Measurements from ENCODE around the gene SLC4A5.
A peak's percentile ranks its signal among the peaks of the same experiment; 100 is the strongest.
"Not testable (repeated sequence)": the region's sequence is repeated elsewhere in the genome, so short reads cannot be mapped to it uniquely, and the experiment has no call there.

Gene SLC4A5

DNA sequence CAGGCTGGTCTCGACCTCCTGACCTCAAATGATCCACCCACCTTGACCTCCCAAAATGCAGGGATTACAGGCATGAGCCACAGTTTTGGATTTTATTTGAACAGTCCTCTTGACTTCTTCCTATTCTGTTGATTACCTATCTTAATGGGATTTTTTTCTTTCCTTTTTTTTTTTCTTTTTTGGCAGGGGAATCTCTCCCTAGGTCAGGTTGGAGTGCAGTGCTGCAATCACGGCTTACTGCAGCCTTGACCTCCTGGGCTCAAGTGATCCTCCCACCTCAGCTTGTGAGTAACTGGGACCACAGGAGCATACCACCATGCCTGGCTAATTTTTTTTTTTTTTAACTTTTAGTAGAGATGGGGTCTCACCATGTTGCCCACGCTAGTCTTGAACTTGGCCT is 142.0 kb downstream of the SLC4A5 start:
- DNase-seq (ENCODE audit: low read depth in 3 of 3): no peak

DNA sequence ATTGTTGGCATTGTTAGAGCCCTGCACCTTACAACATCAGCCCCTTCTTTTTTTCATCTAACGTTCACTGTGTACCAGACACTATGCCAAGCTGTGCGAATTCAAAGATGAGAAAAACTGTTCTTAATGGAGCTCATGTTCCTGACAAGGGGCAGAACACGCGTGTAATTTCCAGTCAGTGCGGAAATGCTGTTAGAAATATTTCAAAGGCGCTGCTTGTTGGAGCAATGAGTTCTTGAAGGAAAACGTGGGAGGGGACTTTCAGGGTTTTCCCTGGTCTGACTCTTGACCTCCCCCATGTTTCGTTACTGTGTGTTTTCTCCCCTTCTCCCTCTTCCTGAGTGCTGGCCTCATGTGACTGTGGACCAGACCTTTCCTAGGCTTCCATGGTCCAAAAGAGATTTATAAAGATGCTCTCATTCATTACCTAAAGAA is 143.3 kb downstream of the SLC4A5 start:
- DNase-seq (ENCODE audit: low read depth in 3 of 3): no peak

DNA sequence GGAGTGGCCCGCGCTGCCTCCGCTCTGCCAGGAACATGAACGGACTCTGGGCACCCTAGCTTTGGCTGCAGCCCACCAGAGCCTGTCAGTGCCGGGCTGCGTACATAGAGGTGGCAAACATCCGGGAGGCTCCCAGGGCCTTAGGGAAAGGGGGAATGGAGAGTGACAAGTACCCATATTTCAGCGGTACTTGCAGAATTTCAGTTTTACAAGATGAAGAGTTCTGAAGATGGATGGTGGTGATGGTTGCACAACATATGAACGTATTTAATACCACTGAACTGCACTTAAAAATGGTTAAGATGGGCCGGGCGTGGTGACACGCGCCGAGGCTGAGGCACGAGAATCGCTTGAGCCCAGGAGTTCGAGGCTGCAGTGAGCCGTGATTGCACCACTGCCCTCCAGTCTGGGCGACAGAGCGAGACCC is 143.9 kb downstream of the SLC4A5 start:
- DNase-seq (ENCODE audit: low read depth in 3 of 3): no peak

DNA sequence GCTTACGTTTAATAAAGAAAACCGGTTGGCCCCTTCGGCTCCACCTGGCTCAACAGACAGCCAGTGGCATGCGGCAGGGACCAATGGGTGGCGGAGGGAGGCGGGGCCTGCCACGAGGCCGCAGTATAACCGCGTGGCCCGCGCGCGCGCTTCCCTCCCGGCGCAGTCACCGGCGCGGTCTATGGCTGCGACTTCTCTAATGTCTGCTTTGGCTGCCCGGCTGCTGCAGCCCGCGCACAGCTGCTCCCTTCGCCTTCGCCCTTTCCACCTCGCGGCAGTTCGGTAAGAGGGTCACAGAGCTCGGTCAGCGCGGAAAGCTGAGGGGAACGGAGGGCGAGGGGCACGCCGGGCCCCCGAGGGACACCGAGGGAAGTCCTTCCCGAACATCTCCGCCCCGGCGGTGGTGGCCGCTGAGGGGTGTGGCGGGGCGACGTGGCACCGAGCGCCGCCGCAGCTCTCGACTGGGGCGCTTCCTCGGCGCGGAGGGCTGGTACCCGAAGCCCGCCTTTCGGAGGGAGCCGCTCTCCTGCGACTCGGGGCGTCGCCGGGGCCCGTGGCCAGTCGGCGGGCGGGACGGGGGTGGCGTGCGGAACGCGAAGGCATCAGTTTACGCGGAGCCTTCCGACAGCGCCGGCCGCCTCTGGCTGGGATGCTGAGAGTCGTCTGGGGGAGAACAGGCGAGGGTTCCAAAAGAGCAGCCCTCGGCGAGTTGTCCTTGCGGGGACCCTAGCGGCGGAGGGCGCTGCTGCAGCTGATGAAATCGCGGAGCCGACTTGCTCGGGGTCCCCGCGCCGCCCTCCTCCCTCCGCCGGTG is 144.5 kb downstream of the SLC4A5 start, which contains the start of gene MTHFD2:
MTHFD2 (plus strand) TSS at position 155 of the 814 bp plus-strand sequence; CDS start at position 182, 27 bp downstream.
- DNase-seq (ENCODE audit: low read depth in 3 of 3): peak; percentile 85 to 87 (median 86)

DNA sequence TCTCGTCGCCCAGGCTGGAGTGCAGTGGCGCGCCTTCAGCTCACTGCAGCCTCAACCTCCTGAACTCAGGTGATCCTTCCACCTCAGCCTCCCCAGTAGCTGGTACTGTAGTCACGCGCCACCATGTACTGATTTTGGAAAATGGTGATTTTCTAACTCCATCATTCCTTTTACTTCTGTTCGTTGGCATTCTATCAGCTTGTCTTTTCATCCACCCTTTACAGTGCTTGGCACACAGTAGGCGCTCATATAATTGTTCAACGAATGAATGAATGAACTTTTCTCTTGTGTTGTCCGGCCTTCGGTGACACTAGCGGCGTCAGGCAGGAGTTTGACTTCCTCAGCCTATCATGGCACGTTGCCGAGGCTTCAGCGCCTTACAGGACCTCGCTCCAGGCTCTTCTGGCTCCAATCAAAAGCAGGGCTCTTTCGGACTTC is 145.2 kb downstream of the SLC4A5 start:
- DNase-seq (ENCODE audit: low read depth in 3 of 3): no peak

DNA sequence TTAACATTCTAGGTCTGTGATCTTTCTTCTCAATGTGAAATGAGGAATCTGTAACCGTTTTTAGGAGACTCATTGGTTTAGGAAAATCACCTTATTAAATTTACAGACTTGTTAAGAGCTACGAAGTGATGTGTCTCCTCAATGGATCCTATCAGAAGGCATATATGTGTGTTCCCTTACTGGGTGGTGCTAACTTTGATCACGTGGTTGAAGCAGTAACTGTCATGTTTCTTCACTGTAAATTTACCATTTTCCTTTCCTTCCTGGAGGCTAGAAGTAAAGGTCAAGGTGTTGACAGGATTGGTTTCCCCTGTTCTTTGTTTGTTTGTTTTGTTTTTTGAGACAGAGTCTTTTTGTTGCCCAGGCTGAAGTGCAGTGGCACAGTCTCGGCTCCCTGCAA is 146.2 kb downstream of the SLC4A5 start:
- DNase-seq (ENCODE audit: low read depth in 3 of 3): no peak

DNA sequence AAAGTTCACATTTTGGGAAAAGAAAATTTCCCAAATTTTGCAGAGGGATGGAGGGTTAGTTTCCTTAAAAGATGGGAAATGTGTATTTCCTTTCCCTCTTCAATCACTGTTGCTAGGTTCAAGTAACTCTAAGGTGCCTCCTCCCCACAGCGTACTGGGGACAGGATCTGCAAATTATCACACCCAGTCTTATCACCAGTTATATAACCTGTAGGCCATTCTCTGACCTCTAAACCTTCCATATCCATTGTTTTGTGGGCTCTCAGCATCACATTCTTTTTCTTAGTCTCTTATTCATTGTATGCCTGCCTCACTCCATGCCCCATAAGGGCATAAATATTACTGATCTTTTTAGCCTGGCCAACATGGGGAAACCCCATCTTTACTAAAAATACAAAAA is 148.4 kb downstream of the SLC4A5 start:
- DNase-seq (ENCODE audit: low read depth in 3 of 3): no peak

DNA sequence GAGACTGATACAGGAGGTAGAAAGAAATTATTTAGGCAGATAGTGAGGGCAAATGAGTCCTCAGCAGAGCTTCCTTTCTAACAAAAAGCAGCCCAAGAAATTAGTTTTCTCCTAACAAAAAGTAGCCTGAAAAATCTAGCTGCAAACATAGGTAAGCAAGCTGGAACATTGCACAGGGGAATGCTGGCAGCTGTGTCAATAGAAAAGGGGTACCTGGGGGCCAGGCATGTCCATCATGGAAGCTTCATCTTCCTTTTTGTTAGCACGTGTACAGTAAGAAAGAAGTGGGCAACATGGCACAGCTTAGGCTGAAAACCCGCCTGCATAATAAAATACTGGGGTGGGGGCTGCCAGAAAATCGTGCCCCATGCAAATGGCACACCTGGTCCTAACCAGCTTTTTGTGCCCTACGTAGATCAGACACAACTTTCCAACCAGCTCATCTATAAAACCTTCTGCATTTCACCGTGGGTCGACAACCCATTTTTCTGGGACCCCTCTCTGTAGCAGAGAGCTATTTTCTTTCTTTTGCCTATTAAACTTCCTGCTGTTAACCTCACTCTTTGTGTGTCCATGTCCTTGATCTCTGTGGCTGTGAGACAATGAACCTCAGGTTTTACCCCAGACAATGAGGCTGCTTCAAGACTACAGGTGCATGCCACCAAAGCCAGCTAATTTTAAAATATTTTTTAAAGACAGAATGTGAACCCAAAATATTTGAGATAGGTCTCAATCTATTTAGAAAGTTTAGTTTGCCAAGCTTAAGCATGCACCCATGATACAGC is 151.4 kb downstream of the SLC4A5 start:
- DNase-seq (ENCODE audit: low read depth in 3 of 3): no peak

DNA sequence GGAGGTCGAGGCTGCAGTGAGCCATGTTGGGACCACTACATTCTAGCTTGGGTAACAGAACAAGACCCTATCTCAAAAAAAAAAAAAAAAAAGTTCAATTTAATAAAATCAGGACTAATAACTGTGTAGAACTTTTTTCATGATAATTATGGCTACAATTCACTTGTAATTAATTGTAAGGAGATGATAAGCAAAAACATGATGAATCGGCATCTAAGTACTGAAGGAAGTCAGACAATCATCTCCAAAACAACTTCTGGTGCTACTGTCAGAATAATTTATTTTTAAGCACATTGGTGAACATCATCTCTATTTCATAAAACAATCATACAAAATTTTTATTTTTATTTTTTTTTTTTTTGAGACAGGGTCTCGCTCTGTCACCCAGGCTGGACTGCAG is 154.5 kb downstream of the SLC4A5 start:
- DNase-seq (ENCODE audit: low read depth in 3 of 3): no peak

DNA sequence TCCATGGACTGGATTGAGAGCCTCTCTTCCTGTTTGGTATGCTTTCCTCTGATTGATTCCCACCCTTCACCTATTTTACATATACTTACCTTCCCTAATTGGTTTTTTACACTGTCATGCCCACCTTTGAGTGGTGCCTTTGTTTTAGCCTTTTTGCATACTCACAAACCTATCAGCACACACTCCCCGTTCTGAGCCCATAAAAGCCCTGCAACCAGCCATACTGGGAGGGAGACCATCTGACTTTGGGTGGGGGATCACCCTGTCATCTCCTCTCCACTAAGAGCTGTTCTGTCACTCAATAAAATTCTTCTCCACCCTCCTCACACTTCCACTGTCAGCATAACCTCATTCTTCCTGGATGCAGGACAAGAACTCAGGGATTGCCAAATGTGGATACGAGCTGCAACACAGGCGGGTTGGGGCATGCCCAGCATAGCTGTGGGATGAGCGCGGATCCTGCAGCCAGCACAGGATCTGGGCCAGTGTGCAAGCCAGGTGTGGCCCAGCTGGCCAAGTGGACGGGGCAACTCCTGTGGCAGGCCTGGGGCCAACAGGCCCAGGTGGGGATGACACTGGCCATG is 155.1 kb downstream of the SLC4A5 start:
- DNase-seq (ENCODE audit: low read depth in 3 of 3): no peak

DNA sequence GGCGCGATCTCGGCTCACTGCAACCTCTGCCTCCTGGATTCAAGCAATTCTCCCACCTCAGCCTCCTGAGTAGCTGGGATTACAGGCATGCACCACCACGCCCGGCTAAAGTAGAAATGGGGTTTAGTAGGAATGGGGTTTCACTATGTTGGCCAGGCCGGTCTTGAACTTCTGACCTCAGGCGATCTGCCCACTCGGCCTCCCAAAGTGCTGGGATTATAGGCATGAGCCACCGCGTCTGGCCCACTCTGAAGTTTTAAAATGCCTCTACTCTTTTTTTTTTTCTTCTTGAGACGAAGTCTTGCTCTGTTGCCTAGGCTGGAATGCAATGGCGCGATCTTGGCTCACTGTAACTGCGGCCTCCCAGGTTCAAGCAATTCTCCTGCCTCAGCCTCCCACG is 156.5 kb downstream of the SLC4A5 start:
- DNase-seq (ENCODE audit: low read depth in 3 of 3): not testable (repeated sequence)

DNA sequence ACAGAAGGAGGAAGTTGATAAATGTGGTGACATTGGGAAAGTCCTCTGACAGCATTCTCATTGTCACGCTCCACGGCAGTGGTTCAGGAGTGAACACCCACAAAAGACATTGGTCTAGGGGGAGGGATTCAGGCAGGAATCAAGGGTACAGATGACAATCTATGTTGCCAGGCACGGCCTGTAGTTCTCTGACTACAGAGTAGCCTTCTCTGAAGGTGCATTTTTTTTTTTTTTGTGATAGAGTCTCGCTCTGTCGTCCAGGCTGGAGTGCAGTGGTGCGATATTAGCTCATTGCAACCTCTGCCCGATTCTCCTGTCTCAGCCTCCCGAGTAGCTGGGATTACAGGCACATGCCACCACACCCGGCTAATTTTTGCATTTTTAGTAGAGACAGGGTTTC is 157.2 kb downstream of the SLC4A5 start:
- DNase-seq (ENCODE audit: low read depth in 3 of 3): no peak

DNA sequence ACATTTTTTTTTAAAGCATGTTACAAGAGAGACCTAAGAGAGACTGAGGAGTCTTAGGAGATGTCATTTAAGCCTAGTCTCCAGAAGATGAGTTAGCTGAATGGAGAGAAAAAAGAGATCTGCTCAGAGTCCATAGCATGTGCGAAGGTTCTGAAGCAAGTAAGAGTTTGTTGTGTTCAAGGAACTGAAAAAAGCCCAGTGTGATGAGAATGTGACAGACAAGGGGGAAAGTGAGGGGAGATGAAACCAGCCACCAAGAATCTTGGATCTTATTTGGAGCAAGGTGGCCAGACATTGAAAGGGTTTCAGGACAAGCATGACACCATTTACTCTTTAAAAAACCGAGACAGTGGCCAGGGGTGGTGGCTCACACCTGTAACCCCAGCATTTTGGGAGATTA is 159.3 kb downstream of the SLC4A5 start:
- no peak for DNase-seq (ENCODE audit: low read depth in 3 of 3)

DNA sequence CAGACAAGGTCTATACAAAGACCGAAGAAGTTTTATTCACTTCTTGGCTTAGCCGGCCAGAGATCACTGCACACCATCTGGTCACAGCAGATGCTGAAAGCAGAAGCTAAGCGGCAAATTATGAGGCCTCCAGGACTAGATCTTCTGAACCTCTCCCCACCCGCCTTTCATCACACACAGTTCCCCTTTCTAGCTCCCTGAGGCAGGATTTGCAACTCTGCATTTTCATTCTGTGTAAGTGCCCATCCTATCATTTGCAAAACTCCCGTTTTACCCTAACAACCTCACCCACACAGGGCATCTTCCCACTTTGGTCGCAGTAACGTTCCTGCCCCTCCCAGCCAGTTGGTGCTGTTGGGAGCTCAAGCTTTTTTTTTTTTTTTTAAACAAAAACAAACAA is 161.5 kb downstream of the SLC4A5 start:
- DNase-seq (ENCODE audit: low read depth in 3 of 3): no peak

DNA sequence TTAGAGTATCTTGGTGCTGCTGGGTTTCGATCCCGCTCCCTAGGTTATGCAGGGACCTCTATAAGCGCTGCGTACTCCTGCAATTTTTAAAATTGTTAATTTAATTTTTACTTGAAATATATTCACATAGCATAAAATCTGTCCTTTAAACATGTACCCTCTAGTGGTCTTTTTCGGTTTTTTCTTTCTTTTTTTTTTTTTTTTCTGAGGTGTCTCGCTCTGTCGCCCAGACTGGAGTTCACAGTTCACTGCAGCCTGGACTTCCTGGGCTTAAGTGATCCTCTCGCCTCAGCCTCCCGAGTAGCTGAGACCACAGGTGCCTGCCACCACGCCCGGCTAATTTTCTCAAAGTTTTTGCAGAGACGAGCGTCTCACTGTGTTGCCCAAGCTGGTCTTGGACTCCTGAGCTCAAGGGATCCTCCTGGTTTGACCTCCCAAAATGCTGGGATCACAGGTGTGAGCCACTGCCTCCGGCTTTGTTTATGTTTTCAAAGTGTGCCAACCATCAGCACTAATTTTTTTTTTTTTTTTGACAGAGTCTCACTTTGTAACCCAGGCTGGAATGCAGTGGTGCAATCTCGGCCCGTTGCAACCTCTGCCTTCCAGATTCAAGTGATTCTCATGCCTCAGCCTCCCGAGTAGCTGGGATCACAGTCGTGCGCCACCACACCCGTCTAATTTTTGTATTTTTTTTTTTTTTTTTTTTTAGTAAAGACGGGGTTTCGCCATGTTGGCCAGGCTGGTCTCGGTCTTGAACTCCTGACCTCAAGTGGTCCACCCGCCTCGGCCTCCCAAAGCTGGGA is 164.0 kb downstream of the SLC4A5 start:
- DNase-seq (ENCODE audit: low read depth in 3 of 3): no peak

DNA sequence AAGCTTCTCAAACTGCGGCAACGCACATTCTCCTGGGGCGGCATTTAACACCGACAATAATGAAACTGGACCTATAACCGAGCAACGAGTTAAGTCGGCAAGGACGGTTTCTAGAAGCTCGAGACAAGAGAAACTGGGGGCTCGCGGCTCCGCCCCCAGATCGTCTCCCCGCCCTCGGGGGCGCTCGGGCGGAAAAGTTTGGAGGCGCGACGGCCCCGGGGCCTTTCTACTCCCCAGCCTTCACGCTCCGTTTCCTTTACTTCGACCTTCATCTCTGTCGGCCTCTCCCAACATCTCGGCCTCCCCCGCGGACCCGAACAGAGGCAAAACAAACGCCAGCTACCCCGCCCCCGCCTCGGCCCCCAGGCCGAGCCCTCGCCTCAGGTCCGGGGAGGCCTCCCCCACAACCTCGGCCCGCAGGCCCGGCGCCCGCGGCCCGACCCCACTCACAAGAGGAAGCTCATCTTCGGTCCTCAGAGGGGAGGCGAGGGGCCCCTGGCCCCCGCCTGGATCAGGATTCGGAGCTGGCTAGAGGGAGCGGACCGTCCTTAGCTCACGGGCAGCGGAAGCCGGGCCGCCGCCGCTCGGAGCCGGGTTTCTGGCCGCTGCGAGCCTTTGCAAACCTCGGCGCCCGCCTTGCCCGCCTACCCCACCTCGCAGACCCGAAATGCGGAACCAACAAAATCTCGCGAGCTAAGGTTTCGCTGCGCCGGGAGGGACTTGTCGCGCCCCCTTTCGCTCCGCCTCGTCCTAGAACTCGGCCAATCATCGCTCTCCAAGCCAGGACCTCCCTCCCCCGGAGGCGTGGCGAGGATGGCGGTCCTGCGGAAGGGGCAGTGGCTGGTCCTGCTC is 164.8 kb downstream of the SLC4A5 start, which contains the start of gene MOB1A:
MOB1A (minus strand) TSS at position 669 of the 852 bp plus-strand sequence; CDS start at position 464, 205 bp downstream.
- peak; percentile 94 to 95 (median 95) for DNase-seq (ENCODE audit: low read depth in 3 of 3)

DNA sequence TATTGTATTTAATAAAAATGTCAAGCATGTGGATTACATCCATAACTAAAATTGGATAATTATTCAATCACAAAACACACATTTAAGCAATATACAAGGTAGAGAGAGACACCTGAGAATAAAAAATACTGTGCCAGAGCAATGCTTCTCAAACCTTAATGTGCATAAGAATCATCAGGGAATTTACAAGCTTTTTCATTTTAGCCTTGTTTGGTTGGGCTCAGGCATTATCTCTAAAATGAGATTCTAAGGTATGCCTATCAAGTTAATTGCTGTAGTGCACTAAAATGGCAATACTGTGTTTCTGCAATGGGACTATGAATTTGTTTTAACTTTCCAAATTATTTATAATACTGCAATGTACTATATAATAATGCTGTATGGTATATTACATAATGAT is 165.5 kb downstream of the SLC4A5 start:
- no peak for DNase-seq (ENCODE audit: low read depth in 3 of 3)

DNA sequence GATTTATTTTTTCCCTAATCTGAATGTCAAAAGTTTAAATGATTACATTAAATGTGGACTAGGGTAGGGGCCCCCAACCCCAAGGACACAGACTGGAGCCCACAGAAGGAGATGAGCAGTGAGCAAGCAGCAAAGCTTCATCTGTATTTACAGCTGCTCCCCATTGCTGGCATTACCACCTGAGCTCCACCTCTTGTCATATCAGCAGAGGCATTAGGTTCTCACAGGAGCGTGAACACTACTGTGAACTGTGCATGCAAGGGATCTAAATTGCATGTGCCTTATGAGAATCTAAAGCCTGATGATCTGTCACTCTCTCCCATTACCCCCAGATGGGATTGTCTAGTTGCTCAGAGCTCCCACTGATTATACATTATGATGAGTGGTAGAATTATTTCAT is 168.3 kb downstream of the SLC4A5 start:
- DNase-seq (ENCODE audit: low read depth in 3 of 3): no peak

DNA sequence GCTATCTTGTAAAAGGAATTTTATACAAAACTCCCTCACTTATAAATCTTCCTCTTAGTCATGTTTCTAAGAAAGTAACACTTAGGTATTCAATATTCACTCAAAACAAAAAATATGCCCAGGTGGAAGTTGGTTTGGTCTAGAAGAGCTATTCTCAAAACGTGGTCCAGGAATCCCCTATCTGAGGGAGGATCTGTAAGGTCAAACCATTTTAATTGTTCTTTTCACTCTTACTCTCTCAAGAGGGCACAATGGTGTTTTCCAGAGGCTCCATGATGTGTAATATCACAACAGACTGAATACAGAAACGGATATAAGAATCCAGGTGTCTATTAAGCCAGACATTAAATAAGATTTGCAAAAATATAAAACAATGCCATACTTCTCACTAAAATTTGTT is 174.5 kb downstream of the SLC4A5 start:
- no peak for DNase-seq (ENCODE audit: low read depth in 3 of 3)
